KOPT-K1 (cell line): ENCODE data around the gene DOK5.

Experiments used
- H3K27ac ChIP-seq: fragments of 200-600 bp; sonication (generic); 2 replicates; pipeline ENCODE4 v1.5.1; 2016; ENCODE audit warnings: antibody characterized with exemption, mild to moderate bottlenecking, low read depth, low read length; ENCODE audit not compliant: poor library complexity, severe bottlenecking
- H3K36me3 ChIP-seq: fragments of 200-600 bp; sonication (generic); 2 replicates; pipeline ENCODE4 v1.5.1; 2017; ENCODE audit warnings: antibody characterized with exemption, mild to moderate bottlenecking, low read length, moderate library complexity; ENCODE audit not compliant: insufficient read depth
- H3K9me3 ChIP-seq: fragments of 200-600 bp; sonication (generic); 2 replicates; pipeline ENCODE4 v1.5.1; 2017; ENCODE audit warnings: antibody characterized with exemption, low read length, mild to moderate bottlenecking; ENCODE audit not compliant: insufficient read depth, poor library complexity, severe bottlenecking

DOK5 gene

GRCh38 chr20:54680439-54680838 lies 205.0 kb downstream of the DOK5 start:
- Histone ChIP-seq H3K27ac (no peak overlapping the region), H3K9me3 (no peaks in the 10 kb centered on the region), H3K36me3 (no peaks in the 10 kb centered on the region)

DNA sequence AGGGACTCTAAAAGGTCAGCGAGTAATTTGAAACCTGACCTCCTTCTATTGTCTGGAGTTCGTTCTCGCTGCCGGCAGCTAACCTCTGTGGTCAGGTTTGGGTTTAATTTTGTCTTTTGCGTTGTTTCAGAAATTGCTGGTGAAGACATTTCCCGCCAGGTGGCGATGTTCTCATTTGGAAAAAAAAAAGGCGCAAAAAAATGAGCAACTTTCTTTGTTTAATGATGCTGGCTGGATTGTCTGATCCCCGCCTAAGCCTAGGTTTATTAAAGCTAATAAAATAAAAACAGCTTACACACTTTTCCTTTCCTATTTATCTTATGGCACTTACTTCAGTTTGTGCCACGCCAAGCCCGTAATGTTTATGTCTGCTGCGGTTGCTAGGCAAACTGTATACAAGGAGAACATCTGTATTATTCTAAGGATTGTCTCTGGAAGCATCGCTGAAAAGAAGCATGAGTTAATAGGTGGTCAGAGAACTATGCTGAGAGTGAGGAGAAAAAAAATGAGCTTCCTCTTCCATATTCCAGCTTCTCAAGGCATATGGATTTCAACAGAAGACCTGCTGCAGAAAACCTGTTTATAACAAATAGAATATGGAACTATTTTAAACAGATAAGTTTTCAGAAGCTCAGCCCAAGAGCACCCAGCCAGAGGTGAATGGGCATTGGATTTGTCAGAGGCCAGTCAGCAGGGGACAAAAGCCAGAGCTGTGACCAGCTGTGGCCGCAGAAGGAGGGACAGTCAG lies 205.7 kb downstream of the DOK5 start:
- no peaks in the 10 kb centered on the region for H3K36me3 ChIP-seq
- H3K9me3 ChIP-seq, result no peaks in the 10 kb centered on the region
- no peak overlapping the region for H3K27ac ChIP-seq

DNA sequence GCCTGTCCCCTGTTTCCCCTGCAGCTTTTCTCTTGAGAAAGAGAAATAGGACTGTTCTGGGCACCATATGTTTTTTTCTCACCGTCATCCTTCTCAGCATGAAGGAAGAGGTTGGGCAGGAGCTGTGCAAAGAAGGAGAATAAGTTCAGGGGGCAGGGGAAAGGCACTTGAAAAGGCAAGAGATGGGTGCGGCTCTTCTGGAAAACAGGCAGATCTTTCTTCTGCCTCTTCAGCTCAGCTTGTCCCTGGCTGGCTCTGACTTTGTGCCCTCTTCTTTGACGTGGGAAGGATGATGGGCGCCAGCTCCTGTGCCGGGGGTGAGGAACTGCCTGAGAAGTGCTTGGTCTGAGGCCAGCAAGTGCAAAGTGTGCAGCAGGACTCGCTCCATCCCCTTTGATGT lies 206.5 kb downstream of the DOK5 start:
- no peaks in the 10 kb centered on the region for H3K9me3 ChIP-seq
- no peaks in the 10 kb centered on the region for H3K36me3 ChIP-seq
- H3K27ac ChIP-seq, result no peak overlapping the region

GRCh38 chr20:54688476-54688875 lies 213.1 kb downstream of the DOK5 start:
- Histone ChIP-seq H3K36me3 (no peaks in the 10 kb centered on the region), H3K27ac (no peak overlapping the region)

DNA sequence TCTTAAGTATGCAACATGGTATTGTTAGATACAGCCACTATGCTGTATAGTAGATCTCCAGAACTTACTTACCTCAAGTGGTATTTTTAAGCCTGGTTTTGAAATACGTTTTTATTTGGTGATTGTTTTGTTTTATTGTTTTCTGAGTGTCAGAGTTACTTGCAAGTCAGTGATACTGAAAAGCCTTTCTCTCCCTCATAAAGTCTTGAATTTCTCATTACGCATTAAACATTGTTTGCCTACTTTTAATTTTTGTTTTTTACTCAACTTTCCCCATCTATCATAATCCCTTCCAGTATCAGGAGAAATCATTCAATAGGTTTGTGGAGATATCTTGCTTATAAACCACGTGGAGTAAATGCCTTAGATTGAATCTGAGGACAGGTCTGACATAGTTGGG lies 214.9 kb downstream of the DOK5 start:
- Histone ChIP-seq H3K9me3 (no peaks in the 10 kb centered on the region), H3K27ac (no peak overlapping the region), H3K36me3 (no peaks in the 10 kb centered on the region)

More at GRCh38 chr20:54688476-54688875, 213.1 kb downstream of the DOK5 start:
- no peaks in the 10 kb centered on the region for H3K9me3 ChIP-seq

GRCh38 chr20:54691327-54691726 lies 215.9 kb downstream of the DOK5 start:
- Histone ChIP-seq H3K27ac (no peak overlapping the region), H3K36me3 (no peaks in the 10 kb centered on the region), H3K9me3 (no peaks in the 10 kb centered on the region)

DNA sequence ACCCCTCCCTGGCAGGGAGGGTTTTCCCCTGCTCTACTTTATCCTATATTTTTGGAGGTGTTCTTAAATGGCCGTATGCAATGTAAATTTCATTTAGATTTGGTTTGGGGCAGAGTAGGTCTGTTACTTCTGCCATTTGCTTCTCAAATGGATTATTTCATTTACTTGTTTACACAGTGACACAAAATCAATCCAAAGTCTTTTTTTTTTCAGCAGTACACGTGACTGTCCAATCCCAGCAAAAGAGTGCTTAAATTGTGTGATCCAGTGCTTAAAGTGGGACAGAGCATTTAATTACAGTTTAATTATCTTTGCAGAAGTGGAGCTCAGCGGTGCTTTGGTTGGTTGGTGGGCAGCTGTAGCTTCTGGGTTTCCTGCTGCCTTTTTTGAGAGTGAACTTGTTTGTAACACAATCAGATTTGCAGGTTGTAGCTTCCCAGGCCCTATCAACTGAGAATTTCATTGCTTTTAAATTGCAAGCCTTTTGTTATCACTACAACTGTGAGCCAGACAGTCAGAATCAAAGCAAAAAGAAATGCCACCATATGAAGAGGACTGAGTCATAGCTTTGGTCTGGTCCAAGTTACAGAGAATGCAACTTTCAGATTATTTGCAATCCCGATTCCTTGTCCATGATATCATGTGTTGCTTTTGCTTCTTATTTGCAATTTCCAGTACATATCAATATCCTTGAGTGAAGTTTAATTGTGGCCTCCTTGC lies 216.9 kb downstream of the DOK5 start:
- Histone ChIP-seq H3K9me3 (no peaks in the 10 kb centered on the region), H3K36me3 (no peaks in the 10 kb centered on the region), H3K27ac (no peak overlapping the region)

GRCh38 chr20:54694516-54694915 lies 219.1 kb downstream of the DOK5 start:
- H3K36me3 ChIP-seq, result no peaks in the 10 kb centered on the region
- no peaks in the 10 kb centered on the region for H3K9me3 ChIP-seq
- H3K27ac ChIP-seq, result no peak overlapping the region

DNA sequence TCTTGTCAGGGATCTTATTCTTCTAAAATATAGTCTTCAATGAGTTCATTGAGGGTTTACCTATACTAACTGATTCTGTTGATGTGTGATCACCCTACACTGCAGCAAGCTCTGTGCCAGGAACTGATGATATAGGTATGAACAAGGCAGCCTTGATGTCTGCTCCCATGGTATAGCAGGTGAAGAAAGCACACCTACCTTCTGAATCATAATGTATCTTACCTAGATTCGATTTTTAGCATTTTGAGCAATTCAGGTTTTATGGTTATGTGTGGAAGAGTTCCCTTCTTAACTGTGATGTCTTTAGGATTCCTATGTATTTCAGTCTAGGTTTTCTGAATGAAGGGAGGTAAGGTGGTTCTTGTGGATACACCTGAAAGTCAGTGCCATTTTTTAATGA lies 223.0 kb downstream of the DOK5 start:
- Histone ChIP-seq H3K36me3 (no peaks in the 10 kb centered on the region), H3K27ac (no peak overlapping the region), H3K9me3 (no peaks in the 10 kb centered on the region)
